AG08396 (cell line): ENCODE measurements around the gene COL4A5.
"Not testable (repeated sequence)": the region's sequence is repeated elsewhere in the genome, so short reads cannot be mapped to it uniquely, and the experiment has no call there.

Experiments
- DNase-seq: peaks from one replicate; pipeline ENCODE4 v3.0.0; 2012; ENCODE audit warnings: low spot score, mixed read lengths

Gene COL4A5

GRCh38 chrX:108439426-108439942 is at the start of gene COL4A5:
Gene COL4A5, plus strand, starts transcription at chrX:108439838. Its CDS starts 288 bp downstream, at chrX:108440126.
- peak; percentile 29 for DNase-seq

DNA sequence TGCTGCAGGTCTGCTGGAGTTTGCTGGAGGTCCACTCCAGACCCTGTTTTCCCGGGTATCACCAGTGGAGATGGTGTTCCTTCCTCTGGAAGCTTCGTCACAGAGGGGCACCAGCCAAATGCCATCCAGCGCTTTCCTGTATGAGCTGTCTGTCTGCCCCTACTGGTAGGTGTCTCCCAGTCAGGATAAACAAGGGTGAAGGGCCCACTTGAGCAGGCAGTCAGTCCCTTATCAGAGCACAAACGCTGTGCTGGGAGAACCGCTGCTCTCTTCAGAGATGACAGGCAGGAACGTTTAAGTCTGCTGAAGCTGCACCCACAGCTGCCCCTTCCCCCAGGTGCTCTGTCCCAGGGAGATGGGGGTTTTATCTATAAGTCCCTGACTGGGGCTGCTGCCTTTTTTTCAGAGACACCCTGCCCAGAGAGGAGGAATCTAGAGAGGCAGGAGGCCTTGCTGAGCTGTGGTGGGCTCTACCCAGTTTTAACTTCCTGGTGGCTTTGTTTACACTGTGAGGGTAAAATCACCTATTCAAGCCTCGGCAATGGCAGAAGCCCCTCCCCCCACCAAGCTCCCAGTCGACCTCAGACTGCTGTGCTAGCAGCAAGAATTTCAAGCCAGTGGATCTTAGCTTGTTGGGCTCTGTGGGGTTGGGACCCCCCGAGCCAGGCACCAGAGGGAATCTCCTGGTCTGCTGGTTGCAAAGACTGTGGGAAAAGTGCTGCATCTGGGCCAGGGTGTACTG is 48.5 kb upstream of the COL4A5 start:
- not testable (repeated sequence) for DNase-seq

DNA sequence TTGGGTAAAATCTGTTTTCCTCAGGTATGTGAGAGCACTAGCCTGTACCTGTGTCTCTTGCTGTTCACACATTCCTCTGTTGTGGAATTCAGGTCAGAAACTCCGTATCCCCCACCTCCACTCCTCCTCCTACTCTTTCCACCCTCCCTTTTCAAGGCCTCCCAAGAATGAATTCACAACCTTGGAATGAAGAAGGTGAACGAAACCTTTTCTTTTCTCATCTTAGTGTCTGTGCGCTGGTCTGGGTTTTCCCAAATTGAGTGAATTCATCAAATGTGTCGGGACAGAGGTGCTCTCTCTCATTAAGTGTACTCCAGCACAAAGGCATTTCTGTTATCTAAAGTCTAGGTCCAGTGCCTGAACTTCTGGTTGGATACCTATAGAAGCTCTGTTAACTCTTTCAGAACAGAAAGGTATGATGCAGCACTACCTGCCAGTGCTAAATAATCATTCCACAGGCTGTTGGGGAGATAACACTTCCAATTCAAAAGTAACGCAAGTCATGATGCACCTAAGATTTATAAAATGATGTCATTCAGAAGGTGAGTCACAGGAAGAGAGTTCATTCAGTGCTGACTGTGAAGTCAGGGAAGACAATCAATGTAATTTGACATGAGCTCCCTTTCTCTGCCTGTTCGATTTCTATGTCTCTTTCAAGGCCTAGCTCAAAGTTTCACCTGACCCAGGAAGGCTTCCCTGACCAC is 43.3 kb upstream of the COL4A5 start:
- DNase-seq = no peak

DNA sequence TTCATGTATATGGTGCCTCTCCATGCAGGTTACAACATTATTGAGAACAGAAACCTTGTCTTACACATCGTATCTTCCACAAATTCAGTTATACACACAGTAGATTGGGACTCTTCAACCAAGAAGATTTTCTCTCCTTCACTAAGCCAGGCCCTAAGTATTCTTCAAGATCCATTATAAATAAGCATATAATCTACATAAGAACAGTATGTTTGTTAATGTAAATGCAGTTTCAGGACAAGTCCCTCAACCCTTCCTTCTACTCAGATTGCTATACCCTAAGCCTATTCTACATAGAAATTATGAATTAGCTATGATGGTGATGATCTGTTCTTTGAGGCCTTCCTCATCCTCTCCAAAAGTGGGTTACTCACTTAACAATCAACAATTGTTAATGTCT is 42.7 kb upstream of the COL4A5 start:
- DNase-seq = no peak

GRCh38 chrX:108397627-108398391 is 41.8 kb upstream of the COL4A5 start:
- DNase-seq = no peak

GRCh38 chrX:108399418-108400165 is 40.0 kb upstream of the COL4A5 start:
- no peak for DNase-seq

GRCh38 chrX:108412783-108413182 is 26.9 kb upstream of the COL4A5 start:
- no peak for DNase-seq

DNA sequence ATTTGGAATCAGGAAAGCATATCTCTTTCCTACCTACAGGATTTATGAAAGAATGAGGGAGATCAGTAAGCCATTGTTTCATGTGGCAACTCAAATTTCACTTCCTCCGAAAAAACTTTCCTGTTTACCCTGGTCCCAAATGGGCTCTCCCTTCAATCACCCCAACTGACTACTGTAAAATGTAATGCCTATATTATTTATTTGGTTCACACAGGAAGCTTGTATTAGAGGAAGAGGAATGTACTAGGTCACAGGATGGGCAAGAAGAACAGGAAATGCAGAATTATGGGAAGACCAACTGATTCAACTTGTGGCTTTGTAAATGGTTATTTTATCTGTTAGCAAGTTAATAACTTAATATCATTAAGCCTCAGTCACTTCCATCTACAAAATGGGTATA is 24.5 kb upstream of the COL4A5 start:
- DNase-seq = no peak

GRCh38 chrX:108415891-108416290 is 23.7 kb upstream of the COL4A5 start:
- DNase-seq = no peak

- DNase-seq = no peak
These were observed 22.4 kb upstream of the COL4A5 start for GRCh38 chrX:108417257-108417656.

DNA sequence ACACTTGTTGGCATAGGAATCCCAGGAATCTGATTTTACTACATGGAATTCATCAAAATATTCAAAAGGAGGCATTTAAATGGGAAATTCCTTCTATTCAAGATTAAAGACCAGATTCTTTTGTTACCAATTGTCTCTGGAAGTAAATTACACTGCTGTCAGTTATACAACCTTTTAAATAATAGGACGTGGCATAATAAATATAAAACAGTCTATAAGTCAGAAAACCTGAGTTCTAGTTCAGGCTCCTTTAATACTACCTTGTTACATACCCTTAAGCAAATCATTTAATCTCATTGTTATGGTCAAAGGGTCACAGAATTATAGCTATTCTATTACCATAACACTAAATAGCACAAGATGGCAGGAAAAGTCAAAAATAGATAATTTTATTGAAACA is 20.2 kb upstream of the COL4A5 start:
- DNase-seq = no peak

GRCh38 chrX:108420481-108420880 is 19.2 kb upstream of the COL4A5 start:
- no peak for DNase-seq

GRCh38 chrX:108426262-108426661 is 13.4 kb upstream of the COL4A5 start:
- DNase-seq = no peak

- no peak for DNase-seq
These were observed 4.4 kb upstream of the COL4A5 start for GRCh38 chrX:108435261-108435660.

DNA sequence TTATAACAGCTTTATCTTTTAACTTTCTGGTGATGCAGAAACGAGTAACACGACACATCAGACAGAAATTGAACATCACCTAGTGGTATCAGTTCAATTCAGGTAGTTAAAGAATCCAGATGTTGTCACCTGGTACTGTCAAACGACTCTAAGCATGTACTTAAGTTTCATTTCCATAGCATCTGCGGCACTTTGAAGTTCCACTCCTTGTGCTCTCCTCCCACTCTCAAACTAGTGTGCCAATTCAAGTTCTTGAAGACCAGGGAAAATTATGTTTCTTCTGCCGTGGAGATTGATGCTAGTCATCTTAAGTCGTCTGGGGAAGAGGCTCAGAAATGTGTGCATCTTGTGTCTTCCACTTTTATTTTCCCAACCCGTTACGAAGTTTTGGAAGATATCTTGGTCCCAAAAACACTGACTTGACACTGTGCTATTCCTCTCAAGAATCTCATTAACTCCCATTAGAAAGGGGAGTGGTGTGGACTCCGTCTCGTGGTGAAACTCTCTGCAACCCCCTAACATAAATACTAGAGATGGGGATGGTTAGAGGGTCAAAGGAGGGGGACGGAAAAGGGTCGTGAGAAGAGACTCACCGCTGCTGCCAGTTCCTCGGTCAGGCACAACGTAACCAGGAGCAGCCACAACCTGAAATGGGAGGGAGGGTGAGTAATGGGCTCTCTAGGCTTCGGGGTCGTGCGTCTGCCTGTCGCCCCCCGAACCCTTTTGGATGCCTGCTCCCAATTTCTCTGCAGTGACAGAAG is 2.1 kb upstream of the COL4A5 start:
- DNase-seq = no peak

GRCh38 chrX:108438110-108438623 is 1.5 kb upstream of the COL4A5 start, which contains the start of gene COL4A6:
Gene COL4A6, minus strand, starts transcription at chrX:108438422. Its CDS starts 226 bp downstream, at chrX:108438196.
- DNase-seq = no peak

GRCh38 chrX:108439961-108440696 is 491 bp downstream of the COL4A5 start:
- DNase-seq = peak; percentile 21

- no peak for DNase-seq
These were observed 3.3 kb downstream of the COL4A5 start for GRCh38 chrX:108442901-108443464.

GRCh38 chrX:108447303-108447702 is 7.7 kb downstream of the COL4A5 start:
- no peak for DNase-seq

DNA sequence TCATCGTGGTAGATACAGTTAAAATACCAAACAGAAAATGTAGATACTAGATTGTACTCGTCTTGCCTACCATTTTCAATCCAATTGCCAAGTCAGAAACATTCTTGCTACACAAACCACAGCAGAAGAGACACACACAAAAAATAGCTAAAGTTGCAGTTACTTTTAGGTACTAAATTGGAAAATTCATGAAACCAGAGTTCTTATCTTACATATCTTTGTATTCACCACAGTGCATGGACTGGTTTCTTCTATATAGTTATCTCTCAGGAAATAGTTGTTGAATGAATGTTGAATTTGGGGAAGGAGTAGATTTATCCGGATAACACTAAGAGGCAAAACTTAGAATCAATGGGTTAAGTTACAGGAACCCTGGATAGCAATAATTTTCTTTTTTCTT is 14.2 kb downstream of the COL4A5 start:
- DNase-seq = no peak
